IPS-NIHi7 (cell line): ENCODE data around the gene PSENEN.

Source experiments
- DNase-seq: peaks from one replicate; pipeline ENCODE4 v3.0.0; 2012; ENCODE audit warnings: mixed read lengths; ENCODE audit errors: extremely low spot score

The PSENEN gene

GRCh38 chr19:35733180-35734125, 12.0 kb upstream of the PSENEN start:
- DNase-seq = no peak

GRCh38 chr19:35734273-35734672, 11.2 kb upstream of the PSENEN start:
- no peak for DNase-seq

DNA sequence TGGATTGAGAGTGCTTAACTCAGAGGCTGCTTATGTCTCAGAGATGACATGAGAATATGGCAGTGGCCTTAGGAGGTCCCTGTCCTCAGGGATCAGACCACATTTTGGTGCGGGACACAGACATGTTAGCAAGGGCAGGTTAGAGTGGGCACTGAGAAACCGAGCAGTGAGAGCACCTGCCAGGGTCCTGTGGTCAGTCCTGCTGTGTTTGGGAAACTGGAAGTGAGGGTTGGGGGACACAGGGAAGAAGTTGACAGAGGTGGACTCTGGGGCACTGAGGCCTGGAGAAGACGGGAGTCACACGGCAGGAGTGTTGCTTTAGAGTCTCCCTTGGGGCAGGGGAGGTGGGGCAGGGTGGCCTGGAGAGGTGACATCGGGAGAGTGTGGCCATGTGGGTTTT, 10.6 kb upstream of the PSENEN start:
- DNase-seq = no peak

- DNase-seq = no peak
Measured at GRCh38 chr19:35736913-35737886, 8.3 kb upstream of the PSENEN start.

GRCh38 chr19:35738021-35738886, 7.2 kb upstream of the PSENEN start:
- DNase-seq = no peak

- no peak for DNase-seq
Measured at GRCh38 chr19:35738887-35739229, 6.6 kb upstream of the PSENEN start.

GRCh38 chr19:35739275-35740107, 6.0 kb upstream of the PSENEN start:
- DNase-seq = no peak

- DNase-seq = no peak
Measured at GRCh38 chr19:35740108-35740422, 5.4 kb upstream of the PSENEN start.

- peak; percentile 100 for DNase-seq
Measured at GRCh38 chr19:35740423-35741202, 4.8 kb upstream of the PSENEN start.

GRCh38 chr19:35741203-35741515, 4.3 kb upstream of the PSENEN start:
- DNase-seq = no peak

- no peak for DNase-seq
Measured at GRCh38 chr19:35742121-35742724, 3.2 kb upstream of the PSENEN start, which contains the start of gene IGFLR1. Gene IGFLR1, minus strand, starts transcription at chr19:35742452. Its CDS starts 1,272 bp downstream, at chr19:35741180.

DNA sequence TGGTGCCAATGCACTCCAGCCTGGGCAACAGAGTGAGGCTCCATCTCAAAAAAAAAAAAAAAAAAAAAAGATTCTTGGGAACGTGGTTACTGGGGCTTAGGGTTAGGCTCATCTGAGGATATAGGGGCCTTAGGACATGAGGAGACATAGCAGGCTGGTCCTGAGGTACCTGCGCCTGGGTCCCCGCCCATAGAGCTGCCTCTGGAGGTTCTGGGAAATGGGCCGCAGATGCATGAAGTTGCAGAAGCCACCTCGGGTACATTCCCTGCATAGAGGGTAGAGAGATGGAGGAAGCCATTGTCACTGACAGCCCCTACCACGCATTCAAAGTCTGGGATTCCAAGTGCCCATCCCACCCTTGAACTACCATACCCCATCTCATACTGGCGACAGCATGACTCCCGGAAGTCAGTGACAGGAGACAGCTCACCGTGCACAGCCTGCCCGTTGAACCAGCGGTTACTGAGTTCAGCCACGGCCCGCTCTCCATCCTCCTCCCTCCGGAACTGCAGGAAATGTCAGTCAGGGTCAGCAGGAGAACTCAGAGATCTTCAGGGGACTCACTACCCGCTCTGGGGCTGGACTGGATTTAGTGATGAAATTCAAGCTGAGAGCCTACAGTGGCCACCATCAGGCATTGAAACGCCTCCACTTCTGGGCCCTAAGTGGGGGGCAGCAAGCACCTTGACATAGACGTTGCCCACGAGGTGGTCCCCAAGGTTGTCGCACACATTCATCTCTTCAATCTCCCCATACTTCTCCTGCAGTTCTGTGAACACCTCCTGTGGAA, 1.6 kb upstream of the PSENEN start:
- DNase-seq = no peak

- peak; percentile 81 for DNase-seq
Measured at GRCh38 chr19:35744430-35745327, 772 bp upstream of the PSENEN start.

DNA sequence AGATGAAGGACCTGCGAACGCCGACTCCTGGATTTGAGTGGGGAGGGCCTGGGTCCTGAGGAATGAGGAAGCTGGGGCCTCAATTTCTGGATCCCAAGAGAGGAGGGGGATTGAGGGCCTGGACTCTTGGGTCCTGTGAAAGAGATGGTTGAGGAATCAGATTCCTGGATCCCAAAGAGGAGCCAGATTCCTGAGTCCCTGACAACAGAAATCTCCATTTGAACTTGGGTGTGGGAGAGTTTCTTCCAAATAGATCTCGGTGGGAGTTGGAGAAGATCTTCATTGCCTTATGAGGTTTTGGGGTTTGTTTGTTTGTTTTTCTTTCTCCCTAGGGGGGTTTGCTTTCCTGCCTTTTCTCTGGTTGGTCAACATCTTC, 624 bp downstream of the PSENEN start:
- DNase-seq = no peak

DNA sequence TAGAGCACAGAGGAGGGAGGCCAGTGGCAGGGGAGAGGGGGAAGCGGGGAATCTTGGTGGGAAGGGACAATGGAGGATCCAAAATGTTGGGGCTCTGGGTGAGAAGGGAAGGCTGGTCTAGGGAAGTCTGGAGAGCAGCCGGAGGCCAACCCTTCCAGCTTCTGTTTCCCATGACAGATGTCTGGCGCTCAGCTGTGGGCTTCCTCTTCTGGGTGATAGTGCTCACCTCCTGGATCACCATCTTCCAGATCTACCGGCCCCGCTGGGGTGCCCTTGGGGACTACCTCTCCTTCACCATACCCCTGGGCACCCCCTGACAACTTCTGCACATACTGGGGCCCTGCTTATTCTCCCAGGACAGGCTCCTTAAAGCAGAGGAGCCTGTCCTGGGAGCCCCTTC, 1.1 kb downstream of the PSENEN start:
- DNase-seq = no peak

DNA sequence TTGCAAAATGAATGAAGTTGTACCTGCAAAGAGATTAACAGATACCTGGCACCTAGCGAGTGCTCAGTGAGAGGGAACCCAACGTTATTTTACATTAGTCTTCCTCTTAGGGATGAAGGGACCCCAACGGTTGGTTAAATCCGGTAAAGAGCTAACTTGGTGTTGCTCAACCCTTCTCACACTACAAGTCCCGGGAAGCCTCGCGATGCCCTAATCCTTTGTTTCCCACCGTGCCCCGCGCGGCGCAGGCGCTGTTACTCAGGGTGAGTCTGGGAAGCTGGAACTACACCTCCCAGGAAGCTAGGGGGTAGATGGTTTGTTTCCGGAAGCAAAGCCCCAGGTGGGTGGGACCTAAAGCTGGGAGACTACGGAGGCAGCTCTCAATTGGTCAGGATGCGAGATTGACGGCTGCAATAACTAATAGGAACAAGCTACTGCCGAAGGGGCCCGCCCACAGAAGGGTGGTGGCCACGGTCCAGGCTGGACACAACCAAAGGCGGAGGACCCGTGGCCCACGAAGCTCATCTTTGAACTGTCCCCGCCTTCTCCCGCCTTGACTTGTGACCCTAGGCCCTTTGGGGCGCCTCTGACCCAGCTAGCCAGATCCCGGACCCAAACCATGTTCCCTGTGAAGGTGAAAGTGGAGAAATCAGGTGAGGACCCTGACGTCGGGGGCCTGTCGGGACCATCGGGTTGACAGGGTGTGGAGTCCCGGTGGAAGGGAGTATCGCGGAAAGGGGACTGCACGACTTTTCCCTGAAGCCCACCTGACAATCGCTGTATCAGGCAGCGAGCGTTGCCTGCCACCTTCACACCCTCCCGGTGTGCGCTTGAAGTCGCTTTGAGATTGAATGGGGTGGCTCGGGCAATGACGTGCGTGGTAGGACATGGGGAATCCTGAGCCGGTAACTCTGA, 2.9 kb downstream of the PSENEN start, which contains the start of gene LIN37:
Gene LIN37 (plus strand): TSS at position 471 of the 915 bp plus-strand sequence. CDS start 149 bp downstream, at position 620.
- peak; percentile 88 for DNase-seq

DNA sequence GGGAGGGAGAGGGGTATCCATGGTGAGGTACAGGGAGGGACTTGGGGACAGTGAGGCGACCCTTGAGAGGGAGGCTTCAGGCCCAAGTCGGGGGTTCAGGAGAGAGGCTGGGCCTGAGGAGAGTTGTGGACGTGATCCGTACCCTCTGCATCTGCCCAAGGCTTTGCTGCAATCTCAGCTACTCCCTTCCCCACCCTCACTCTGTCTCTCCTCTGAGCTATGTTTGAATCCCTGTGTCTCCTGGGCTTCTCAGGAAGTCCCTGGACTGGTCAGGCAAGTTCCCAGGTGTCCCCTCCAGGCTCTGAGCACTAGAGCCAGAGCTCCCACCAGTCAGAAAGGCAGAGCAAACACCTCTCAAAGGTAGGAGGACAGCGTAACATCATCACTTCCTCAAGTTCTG, 4.7 kb downstream of the PSENEN start:
- DNase-seq = no peak
